HEK293 (cell line): Measurements from ENCODE around the gene FAM180A.

ENCODE experiments used
- BCL11A ChIP-seq: fragments of 450-650 bp; formaldehyde crosslinking; IDR thresholded peaks from 2 replicates; pipeline ENCODE4 v1.5.1; 2016; ENCODE audit warnings: low read depth, missing biosample characterization, missing genetic modification characterization
- FEZF1 ChIP-seq: fragments of 450-650 bp; formaldehyde crosslinking; IDR thresholded peaks from 2 replicates; pipeline ENCODE4 v1.5.1; 2016; ENCODE audit warnings: missing biosample characterization, missing genetic modification characterization
- GLIS2 ChIP-seq: fragments of 450-650 bp; formaldehyde crosslinking; IDR thresholded peaks from 2 replicates; pipeline ENCODE4 v1.5.1; 2016; ENCODE audit warnings: missing biosample characterization, missing genetic modification characterization
- SCRT1 ChIP-seq: fragments of 450-650 bp; formaldehyde crosslinking; IDR thresholded peaks from 2 replicates; pipeline ENCODE4 v1.5.1; 2016; ENCODE audit warnings: missing biosample characterization, missing genetic modification characterization, borderline replicate concordance
- YY1 ChIP-seq: fragments of 450-650 bp; formaldehyde crosslinking; IDR thresholded peaks from 2 replicates; pipeline ENCODE4 v1.5.1; 2018; ENCODE audit warnings: missing biosample characterization, missing genetic modification characterization
- YY2 ChIP-seq: fragments of 450-650 bp; formaldehyde crosslinking; IDR thresholded peaks from 2 replicates; pipeline ENCODE4 v1.5.1; 2016; ENCODE audit warnings: missing biosample characterization, missing genetic modification characterization
- ZBTB17 ChIP-seq: fragments of 450-650 bp; formaldehyde crosslinking; IDR thresholded peaks from 2 replicates; pipeline ENCODE4 v1.5.1; 2016; ENCODE audit warnings: missing biosample characterization, missing genetic modification characterization
- ZBTB20 ChIP-seq: fragments of 450-650 bp; formaldehyde crosslinking; IDR thresholded peaks from 2 replicates; pipeline ENCODE4 v1.5.1; 2016; ENCODE audit warnings: missing biosample characterization, missing genetic modification characterization
- ZBTB7A ChIP-seq: fragments of 450-650 bp; formaldehyde crosslinking; IDR thresholded peaks from 2 replicates; pipeline ENCODE4 v1.5.1; 2016; ENCODE audit warnings: low read depth, missing biosample characterization, missing genetic modification characterization
- ZNF112 ChIP-seq: fragments of 450-650 bp; formaldehyde crosslinking; IDR thresholded peaks from 2 replicates; pipeline ENCODE4 v1.5.0; 2017; ENCODE audit warnings: missing biosample characterization, missing genetic modification characterization
- ZNF121 ChIP-seq: fragments of 450-650 bp; formaldehyde crosslinking; IDR thresholded peaks from 2 replicates; pipeline ENCODE4 v1.5.1; 2016; ENCODE audit warnings: missing biosample characterization, missing genetic modification characterization
- ZNF175 ChIP-seq: fragments of 450-650 bp; formaldehyde crosslinking; IDR thresholded peaks from 2 replicates; pipeline ENCODE4 v1.5.1; 2016; ENCODE audit warnings: missing biosample characterization, missing genetic modification characterization
- ZNF211 ChIP-seq: fragments of 450-650 bp; formaldehyde crosslinking; IDR thresholded peaks from 2 replicates; pipeline ENCODE4 v1.5.1; 2016; ENCODE audit warnings: low read depth, missing biosample characterization, missing genetic modification characterization
- ZNF23 ChIP-seq: fragments of 450-650 bp; formaldehyde crosslinking; IDR thresholded peaks from 2 replicates; pipeline ENCODE4 v1.5.1; 2016; ENCODE audit warnings: missing biosample characterization, missing genetic modification characterization, borderline replicate concordance
- ZNF292 ChIP-seq: fragments of 450-650 bp; formaldehyde crosslinking; IDR thresholded peaks from 2 replicates; pipeline ENCODE4 v1.5.1; 2016; ENCODE audit warnings: low read depth, missing biosample characterization, missing genetic modification characterization, borderline replicate concordance
- ZNF335 ChIP-seq: fragments of 450-650 bp; formaldehyde crosslinking; conservative IDR thresholded peaks from 2 replicates; pipeline ENCODE4 v1.5.1; 2016; ENCODE audit warnings: missing biosample characterization, missing genetic modification characterization
- ZNF423 ChIP-seq: fragments of 450-650 bp; formaldehyde crosslinking; IDR thresholded peaks from 2 replicates; pipeline ENCODE4 v1.5.1; 2016; ENCODE audit warnings: missing biosample characterization, missing genetic modification characterization
- ZNF433 ChIP-seq: fragments of 450-650 bp; formaldehyde crosslinking; IDR thresholded peaks from 2 replicates; pipeline ENCODE4 v1.5.1; 2016; ENCODE audit warnings: missing biosample characterization, missing genetic modification characterization, low read depth
- ZNF473 ChIP-seq: fragments of 450-650 bp; formaldehyde crosslinking; IDR thresholded peaks from 2 replicates; pipeline ENCODE4 v1.5.1; 2017; ENCODE audit warnings: missing biosample characterization, missing genetic modification characterization
- ZNF76 ChIP-seq: fragments of 450-650 bp; formaldehyde crosslinking; IDR thresholded peaks from 2 replicates; pipeline ENCODE4; 2016; ENCODE audit warnings: low read depth, missing biosample characterization, missing genetic modification characterization, borderline replicate concordance
- ZNF830 ChIP-seq: fragments of 450-650 bp; IDR thresholded peaks from 2 replicates; pipeline ENCODE4 v1.5.0; 2018; ENCODE audit warnings: missing biosample characterization, missing genetic modification characterization, low read depth, mild to moderate bottlenecking, moderate library complexity
- ZNF843 ChIP-seq: fragments of 450-650 bp; formaldehyde crosslinking; IDR thresholded peaks from 2 replicates; pipeline ENCODE4 v1.5.1; 2016; ENCODE audit warnings: missing biosample characterization, missing genetic modification characterization
- TF ChIP-seq, protein P1 (sequence below): fragments of 450-650 bp; formaldehyde crosslinking; IDR thresholded peaks from 2 replicates; pipeline ENCODE4 v1.5.1; 2017; ENCODE audit warnings: missing biosample characterization, missing genetic modification characterization
- TF ChIP-seq, protein P2 (sequence below): fragments of 450-650 bp; formaldehyde crosslinking; conservative IDR thresholded peaks from 2 replicates; pipeline ENCODE4 v1.5.1; 2016; ENCODE audit warnings: low read depth, missing biosample characterization, missing genetic modification characterization
- TF ChIP-seq, protein P3 (sequence below): fragments of 450-650 bp; formaldehyde crosslinking; IDR thresholded peaks from 2 replicates; pipeline ENCODE4 v1.5.1; 2016; ENCODE audit warnings: missing biosample characterization, missing genetic modification characterization
- TF ChIP-seq, protein P4 (sequence below): fragments of 450-650 bp; formaldehyde crosslinking; IDR thresholded peaks from 2 replicates; pipeline ENCODE4 v1.5.0; 2017; ENCODE audit warnings: missing biosample characterization, missing genetic modification characterization, borderline replicate concordance
- TF ChIP-seq, protein P5 (sequence below): fragments of 450-650 bp; formaldehyde crosslinking; IDR thresholded peaks from 2 replicates; pipeline ENCODE4 v1.5.1; 2017; ENCODE audit warnings: missing biosample characterization, missing genetic modification characterization

Gene FAM180A

DNA sequence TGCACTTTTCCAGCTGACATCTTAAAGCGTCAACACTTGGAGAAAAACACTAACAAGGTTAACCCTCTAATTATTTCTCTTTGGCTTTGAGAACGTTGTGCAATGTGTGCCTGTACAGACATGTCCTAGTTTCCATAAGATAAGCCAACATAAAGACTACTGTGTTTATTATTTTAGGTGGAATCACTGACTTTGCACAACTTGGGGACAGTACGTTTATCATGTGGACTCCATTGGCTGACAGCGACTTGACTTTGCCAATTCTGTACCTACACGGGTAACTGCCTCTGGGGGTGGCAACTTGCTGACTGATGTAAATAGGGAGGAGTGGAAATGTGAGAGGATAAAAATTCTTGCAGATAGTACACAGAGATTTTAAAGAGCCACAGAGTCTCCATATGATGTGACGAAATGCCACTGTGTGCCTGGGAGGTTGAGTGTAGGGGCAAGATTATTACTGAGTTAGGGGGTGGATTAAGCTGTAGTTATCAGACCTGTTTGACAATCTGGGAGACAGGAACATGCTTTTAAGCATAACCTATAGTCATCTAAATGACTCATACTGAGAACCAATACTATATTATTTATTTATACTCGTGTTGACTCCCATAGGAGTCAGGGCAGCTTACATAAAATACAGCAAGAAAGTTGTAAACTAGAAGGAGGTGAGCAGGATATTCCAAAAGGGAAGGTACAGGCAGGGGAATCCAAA lies 41.6 kb downstream of the FAM180A start (continued):
- TF ChIP-seq, protein P1, sequence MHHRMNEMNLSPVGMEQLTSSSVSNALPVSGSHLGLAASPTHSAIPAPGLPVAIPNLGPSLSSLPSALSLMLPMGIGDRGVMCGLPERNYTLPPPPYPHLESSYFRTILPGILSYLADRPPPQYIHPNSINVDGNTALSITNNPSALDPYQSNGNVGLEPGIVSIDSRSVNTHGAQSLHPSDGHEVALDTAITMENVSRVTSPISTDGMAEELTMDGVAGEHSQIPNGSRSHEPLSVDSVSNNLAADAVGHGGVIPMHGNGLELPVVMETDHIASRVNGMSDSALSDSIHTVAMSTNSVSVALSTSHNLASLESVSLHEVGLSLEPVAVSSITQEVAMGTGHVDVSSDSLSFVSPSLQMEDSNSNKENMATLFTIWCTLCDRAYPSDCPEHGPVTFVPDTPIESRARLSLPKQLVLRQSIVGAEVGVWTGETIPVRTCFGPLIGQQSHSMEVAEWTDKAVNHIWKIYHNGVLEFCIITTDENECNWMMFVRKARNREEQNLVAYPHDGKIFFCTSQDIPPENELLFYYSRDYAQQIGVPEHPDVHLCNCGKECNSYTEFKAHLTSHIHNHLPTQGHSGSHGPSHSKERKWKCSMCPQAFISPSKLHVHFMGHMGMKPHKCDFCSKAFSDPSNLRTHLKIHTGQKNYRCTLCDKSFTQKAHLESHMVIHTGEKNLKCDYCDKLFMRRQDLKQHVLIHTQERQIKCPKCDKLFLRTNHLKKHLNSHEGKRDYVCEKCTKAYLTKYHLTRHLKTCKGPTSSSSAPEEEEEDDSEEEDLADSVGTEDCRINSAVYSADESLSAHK = no peak
- TF ChIP-seq ZBTB7A (tag by site-specific recombination) = no peak
- no peak for TF ChIP-seq ZNF175 (tag by site-specific recombination)
- TF ChIP-seq ZNF211 (tag by site-specific recombination) = no peak
- TF ChIP-seq ZNF112 (tag by site-specific recombination) = no peak
- no peak for TF ChIP-seq YY1 (tag by site-specific recombination)
- no peak for TF ChIP-seq ZNF830 (tag by site-specific recombination)
- TF ChIP-seq, protein P2, sequence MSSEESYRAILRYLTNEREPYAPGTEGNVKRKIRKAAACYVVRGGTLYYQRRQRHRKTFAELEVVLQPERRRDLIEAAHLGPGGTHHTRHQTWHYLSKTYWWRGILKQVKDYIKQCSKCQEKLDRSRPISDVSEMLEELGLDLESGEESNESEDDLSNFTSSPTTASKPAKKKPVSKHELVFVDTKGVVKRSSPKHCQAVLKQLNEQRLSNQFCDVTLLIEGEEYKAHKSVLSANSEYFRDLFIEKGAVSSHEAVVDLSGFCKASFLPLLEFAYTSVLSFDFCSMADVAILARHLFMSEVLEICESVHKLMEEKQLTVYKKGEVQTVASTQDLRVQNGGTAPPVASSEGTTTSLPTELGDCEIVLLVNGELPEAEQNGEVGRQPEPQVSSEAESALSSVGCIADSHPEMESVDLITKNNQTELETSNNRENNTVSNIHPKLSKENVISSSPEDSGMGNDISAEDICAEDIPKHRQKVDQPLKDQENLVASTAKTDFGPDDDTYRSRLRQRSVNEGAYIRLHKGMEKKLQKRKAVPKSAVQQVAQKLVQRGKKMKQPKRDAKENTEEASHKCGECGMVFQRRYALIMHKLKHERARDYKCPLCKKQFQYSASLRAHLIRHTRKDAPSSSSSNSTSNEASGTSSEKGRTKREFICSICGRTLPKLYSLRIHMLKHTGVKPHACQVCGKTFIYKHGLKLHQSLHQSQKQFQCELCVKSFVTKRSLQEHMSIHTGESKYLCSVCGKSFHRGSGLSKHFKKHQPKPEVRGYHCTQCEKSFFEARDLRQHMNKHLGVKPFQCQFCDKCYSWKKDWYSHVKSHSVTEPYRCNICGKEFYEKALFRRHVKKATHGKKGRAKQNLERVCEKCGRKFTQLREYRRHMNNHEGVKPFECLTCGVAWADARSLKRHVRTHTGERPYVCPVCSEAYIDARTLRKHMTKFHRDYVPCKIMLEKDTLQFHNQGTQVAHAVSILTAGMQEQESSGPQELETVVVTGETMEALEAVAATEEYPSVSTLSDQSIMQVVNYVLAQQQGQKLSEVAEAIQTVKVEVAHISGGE (tag by site-specific recombination) = no peak
- TF ChIP-seq ZNF121 = no peak
- TF ChIP-seq, protein P3, sequence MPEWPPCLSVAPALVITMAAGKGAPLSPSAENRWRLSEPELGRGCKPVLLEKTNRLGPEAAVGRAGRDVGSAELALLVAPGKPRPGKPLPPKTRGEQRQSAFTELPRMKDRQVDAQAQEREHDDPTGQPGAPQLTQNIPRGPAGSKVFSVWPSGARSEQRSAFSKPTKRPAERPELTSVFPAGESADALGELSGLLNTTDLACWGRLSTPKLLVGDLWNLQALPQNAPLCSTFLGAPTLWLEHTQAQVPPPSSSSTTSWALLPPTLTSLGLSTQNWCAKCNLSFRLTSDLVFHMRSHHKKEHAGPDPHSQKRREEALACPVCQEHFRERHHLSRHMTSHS = no peak
- TF ChIP-seq ZNF292 (tag by site-specific recombination) = no peak
- TF ChIP-seq ZNF473 (tag by site-specific recombination) = no peak
- no peak for TF ChIP-seq ZBTB17 (tag by site-specific recombination)
- TF ChIP-seq SCRT1 = no peak
- no peak for TF ChIP-seq ZNF423 (tag by site-specific recombination)
- peak; percentile 68 for TF ChIP-seq FEZF1 (tag by site-specific recombination)
- no peak for TF ChIP-seq ZNF335 (tag by site-specific recombination)
- TF ChIP-seq ZNF433 (tag by site-specific recombination) = no peak
- peak; percentile 51; the same call in 1 of the 2 replicates for TF ChIP-seq ZNF843 (tag by site-specific recombination)
- TF ChIP-seq, protein P4, sequence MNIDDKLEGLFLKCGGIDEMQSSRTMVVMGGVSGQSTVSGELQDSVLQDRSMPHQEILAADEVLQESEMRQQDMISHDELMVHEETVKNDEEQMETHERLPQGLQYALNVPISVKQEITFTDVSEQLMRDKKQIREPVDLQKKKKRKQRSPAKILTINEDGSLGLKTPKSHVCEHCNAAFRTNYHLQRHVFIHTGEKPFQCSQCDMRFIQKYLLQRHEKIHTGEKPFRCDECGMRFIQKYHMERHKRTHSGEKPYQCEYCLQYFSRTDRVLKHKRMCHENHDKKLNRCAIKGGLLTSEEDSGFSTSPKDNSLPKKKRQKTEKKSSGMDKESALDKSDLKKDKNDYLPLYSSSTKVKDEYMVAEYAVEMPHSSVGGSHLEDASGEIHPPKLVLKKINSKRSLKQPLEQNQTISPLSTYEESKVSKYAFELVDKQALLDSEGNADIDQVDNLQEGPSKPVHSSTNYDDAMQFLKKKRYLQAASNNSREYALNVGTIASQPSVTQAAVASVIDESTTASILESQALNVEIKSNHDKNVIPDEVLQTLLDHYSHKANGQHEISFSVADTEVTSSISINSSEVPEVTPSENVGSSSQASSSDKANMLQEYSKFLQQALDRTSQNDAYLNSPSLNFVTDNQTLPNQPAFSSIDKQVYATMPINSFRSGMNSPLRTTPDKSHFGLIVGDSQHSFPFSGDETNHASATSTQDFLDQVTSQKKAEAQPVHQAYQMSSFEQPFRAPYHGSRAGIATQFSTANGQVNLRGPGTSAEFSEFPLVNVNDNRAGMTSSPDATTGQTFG (tag by site-specific recombination) = no peak
- TF ChIP-seq BCL11A = no peak
- TF ChIP-seq, protein P5, sequence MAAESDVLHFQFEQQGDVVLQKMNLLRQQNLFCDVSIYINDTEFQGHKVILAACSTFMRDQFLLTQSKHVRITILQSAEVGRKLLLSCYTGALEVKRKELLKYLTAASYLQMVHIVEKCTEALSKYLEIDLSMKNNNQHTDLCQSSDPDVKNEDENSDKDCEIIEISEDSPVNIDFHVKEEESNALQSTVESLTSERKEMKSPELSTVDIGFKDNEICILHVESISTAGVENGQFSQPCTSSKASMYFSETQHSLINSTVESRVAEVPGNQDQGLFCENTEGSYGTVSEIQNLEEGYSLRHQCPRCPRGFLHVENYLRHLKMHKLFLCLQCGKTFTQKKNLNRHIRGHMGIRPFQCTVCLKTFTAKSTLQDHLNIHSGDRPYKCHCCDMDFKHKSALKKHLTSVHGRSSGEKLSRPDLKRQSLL (tag by site-specific recombination) = no peak
- no peak for TF ChIP-seq ZNF76
- TF ChIP-seq ZNF23 (tag by site-specific recombination) = no peak
- TF ChIP-seq ZBTB20 (tag by site-specific recombination) = no peak
- no peak for TF ChIP-seq YY2 (tag by site-specific recombination)
- TF ChIP-seq GLIS2 = no peak
